ENCODE results near the gene S1PR1. TPM values are rescaled to one million over a fixed set of nuclear protein-coding genes. Genes with fewer than 3 reads are reported as not detected.

Gene S1PR1
- total RNA-seq, 5 donors from 2014 or later (not counting 1 experiment from before 2014, with no cell fraction given): 178 to 368 (median 354) TPM

DNA sequence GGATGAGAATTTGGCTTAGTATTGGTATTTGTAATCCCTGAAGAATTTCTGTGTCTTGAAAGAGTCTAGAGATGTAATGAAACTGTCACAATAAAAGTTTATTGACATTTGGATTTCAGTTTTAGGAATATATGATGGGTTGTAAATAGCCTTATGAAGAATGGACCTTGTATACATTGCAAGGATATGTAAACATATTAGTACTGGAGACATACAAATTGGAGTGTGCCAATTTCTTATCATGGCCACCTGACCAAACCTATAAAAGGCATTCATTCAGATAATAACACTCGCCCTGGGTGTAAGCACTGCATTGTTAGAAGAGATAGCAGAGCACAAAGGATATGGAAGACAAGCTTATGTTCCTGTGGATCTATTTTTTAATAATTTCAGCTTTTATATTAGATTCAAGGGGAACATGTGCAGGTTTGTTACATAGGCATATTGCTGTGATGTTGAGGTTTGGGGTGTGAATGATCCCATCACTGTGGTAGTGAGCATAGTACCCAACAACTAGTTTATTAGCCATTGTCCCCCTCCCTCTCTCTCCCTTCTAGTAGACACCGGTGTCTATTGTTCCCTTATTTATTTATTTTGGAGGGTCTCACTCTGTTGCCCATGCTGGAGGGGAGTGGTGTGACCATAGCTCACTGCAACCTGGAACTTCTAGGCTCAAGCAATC, 8.6 kb downstream of the S1PR1 start:
- WGBS (ENCODE audit: insufficient coverage): no CpG with 5 or more reads among the region's 2 CpGs
- peak in 1 of 4 experiments; percentile 10 for ATAC-seq (replicated peaks in 1 of 4)

GRCh38 chr1:101247404-101248287, 10.8 kb downstream of the S1PR1 start:
- peaks cover 22 to 34% of the 10 kb centered on the region in 2 experiments for H3K4me1 ChIP-seq (ENCODE audit: control insufficient read depth in 1 of 2, extremely low read depth in 1 of 2, insufficient read depth in 2 of 2, low read length in 2 of 2)
- peak overlapping the region in 1 of 3 donors; percentile 42 for H3K4me3 Mint-ChIP-seq
- no peaks in the 10 kb centered on the region for H3K9me3 ChIP-seq
- H3K27ac ChIP-seq (ENCODE audit: low read length): peak overlapping the region; percentile 32
- DNase-seq (peak in 1 of 35 experiments; percentile 7), ATAC-seq (replicated peaks in 1 of 4) (peak in 3 of 4 experiments; percentile 26 to 39 (median 39))
- CTCF ChIA-PET: interaction anchor here (0.6 to 2.0 kb wide), 14 partner anchors 9 to 326 kb away, joined by 3 to 12 read pairs (median 6); no protein-coding TSS in a partner anchor
- peaks cover 0 to 14% of the 10 kb centered on the region in 2 donors for H3K36me3 ChIP-seq (ENCODE audit: control insufficient read depth in 2 of 2, extremely low read depth in 1 of 2, insufficient read depth in 1 of 2, low read length in 1 of 2)
- no peaks in the 10 kb centered on the region for H3K27me3 Mint-ChIP-seq
- H3K27me3 ChIP-seq (replicated peaks in 1 of 2; ENCODE audit: control insufficient read depth in 2 of 2, extremely low read depth in 1 of 2, insufficient read depth in 2 of 2, low read length in 1 of 2): no peaks in the 10 kb centered on the region
- H3K4me3 ChIP-seq (ENCODE audit: control insufficient read depth in 1 of 2, extremely low read depth in 1 of 2, low read length in 1 of 2): no peak overlapping the region
- peaks cover 9% of the 10 kb centered on the region for H3K36me3 Mint-ChIP-seq
- peak overlapping the region; percentile 83 to 86 for H3K27ac Mint-ChIP-seq
- POLR2A ChIA-PET: interaction anchor here (0.6 to 1.4 kb wide), 7 partner anchors 8 to 351 kb away, joined by 3 to 5 read pairs (median 4); no protein-coding TSS in a partner anchor
- no CpG with 5 or more reads among the region's 6 CpGs for WGBS (ENCODE audit: insufficient coverage)
- H3K9me3 Mint-ChIP-seq: no peaks in the 10 kb centered on the region
- H3K4me1 Mint-ChIP-seq: peaks cover 77 to 79% (median 79%) of the 10 kb centered on the region in 3 donors

More for the DNA sequence above, 8.6 kb downstream of the S1PR1 start:
- Mint-ChIP-seq H3K27me3 (no peaks in the 10 kb centered on the region), H3K36me3 (peaks cover 26% of the 10 kb centered on the region), H3K4me1 (peaks cover 77 to 79% (median 78%) of the 10 kb centered on the region in 3 donors), H3K9me3 (no peaks in the 10 kb centered on the region), H3K4me3 (no peak overlapping the region), H3K27ac (peak overlapping the region; percentile 71 to 89)
- Histone ChIP-seq H3K27me3 (replicated peaks in 1 of 2; ENCODE audit: control insufficient read depth in 2 of 2, extremely low read depth in 1 of 2, insufficient read depth in 2 of 2, low read length in 1 of 2) (no peaks in the 10 kb centered on the region), H3K9me3 (no peaks in the 10 kb centered on the region), H3K36me3 (ENCODE audit: control insufficient read depth in 2 of 2, extremely low read depth in 1 of 2, insufficient read depth in 1 of 2, low read length in 1 of 2) (peaks cover 0 to 33% of the 10 kb centered on the region in 2 donors), H3K27ac (ENCODE audit: low read length) (peak overlapping the region; percentile 49), H3K4me1 (ENCODE audit: control insufficient read depth in 1 of 2, extremely low read depth in 1 of 2, insufficient read depth in 2 of 2, low read length in 2 of 2) (peaks cover 42 to 45% of the 10 kb centered on the region in 2 experiments), H3K4me3 (ENCODE audit: control insufficient read depth in 1 of 2, extremely low read depth in 1 of 2, low read length in 1 of 2) (no peak overlapping the region)
- ChIA-PET POLR2A (interaction anchor here in 1 of 2 donors (0.5 to 0.6 kb wide), 3 partner anchors 8 to 321 kb away, joined by 3 to 8 read pairs (median 4); no protein-coding TSS in a partner anchor), CTCF (interaction anchor here in 1 of 2 donors (0.6 to 2.1 kb wide), 6 partner anchors 8 to 350 kb away, joined by 3 to 7 read pairs (median 3); no protein-coding TSS in a partner anchor)
- no peak for DNase-seq

DNA sequence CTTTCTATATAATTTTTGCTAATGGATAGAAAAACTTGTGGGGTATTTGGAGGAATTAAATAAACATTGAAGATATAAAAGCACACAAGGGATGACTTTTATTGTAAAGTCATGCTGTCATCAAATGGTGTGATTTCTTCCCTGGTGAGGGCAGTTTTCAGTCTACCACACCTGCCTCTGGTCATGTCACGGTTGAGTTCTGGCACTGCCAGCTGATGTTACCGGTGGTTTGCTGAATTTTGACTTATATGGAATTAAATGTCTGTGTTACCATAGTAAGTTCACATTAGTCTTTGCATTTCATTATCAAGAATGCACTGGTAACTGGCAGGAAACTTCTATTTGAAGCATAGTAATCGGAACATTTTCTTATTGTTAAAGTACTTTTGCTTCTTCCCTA, 13.4 kb downstream of the S1PR1 start:
- Histone ChIP-seq H3K4me3 (ENCODE audit: control insufficient read depth in 1 of 2, extremely low read depth in 1 of 2, low read length in 1 of 2) (no peak overlapping the region), H3K4me1 (ENCODE audit: control insufficient read depth in 1 of 2, extremely low read depth in 1 of 2, insufficient read depth in 2 of 2, low read length in 2 of 2) (peaks cover 13 to 25% of the 10 kb centered on the region in 2 experiments), H3K27ac (ENCODE audit: low read length) (no peak overlapping the region), H3K36me3 (ENCODE audit: control insufficient read depth in 2 of 2, extremely low read depth in 1 of 2, insufficient read depth in 1 of 2, low read length in 1 of 2) (no peaks in the 10 kb centered on the region), H3K27me3 (replicated peaks in 1 of 2; ENCODE audit: control insufficient read depth in 2 of 2, extremely low read depth in 1 of 2, insufficient read depth in 2 of 2, low read length in 1 of 2) (no peaks in the 10 kb centered on the region), H3K9me3 (no peaks in the 10 kb centered on the region)
- H3K4me1 Mint-ChIP-seq: peaks cover 58 to 67% (median 63%) of the 10 kb centered on the region in 3 donors
- no peaks in the 10 kb centered on the region for H3K36me3 Mint-ChIP-seq
- no peak for ATAC-seq (replicated peaks in 1 of 4)
- peak overlapping the region in 1 of 2 donors; percentile 58 for H3K27ac Mint-ChIP-seq
- peak overlapping the region in 1 of 3 donors; percentile 29 for H3K4me3 Mint-ChIP-seq
- no peak for DNase-seq
- POLR2A ChIA-PET: interaction anchor here in 1 of 2 donors (1.0 kb wide), 1 partner anchor 324 kb away, joined by 4 read pairs; no protein-coding TSS in a partner anchor
- 80% methylated on average over 1 of the region's 3 CpGs for WGBS (ENCODE audit: insufficient coverage)
- CTCF ChIA-PET: interaction anchor here in 1 of 2 donors (2.3 kb wide), 1 partner anchor 38 kb away, joined by 9 read pairs; no protein-coding TSS in a partner anchor
- H3K9me3 Mint-ChIP-seq: no peaks in the 10 kb centered on the region
- H3K27me3 Mint-ChIP-seq: no peaks in the 10 kb centered on the region

- WGBS (ENCODE audit: insufficient coverage): 60% methylated on average over 1 of the region's 5 CpGs
- Mint-ChIP-seq H3K27ac (peak overlapping the region; percentile 58 to 78), H3K9me3 (no peaks in the 10 kb centered on the region), H3K4me3 (peak overlapping the region in 1 of 3 donors; percentile 27), H3K36me3 (no peaks in the 10 kb centered on the region), H3K4me1 (peaks cover 53 to 63% (median 57%) of the 10 kb centered on the region in 3 donors), H3K27me3 (no peaks in the 10 kb centered on the region)
- Histone ChIP-seq H3K4me3 (ENCODE audit: control insufficient read depth in 1 of 2, extremely low read depth in 1 of 2, low read length in 1 of 2) (no peak overlapping the region), H3K9me3 (no peaks in the 10 kb centered on the region), H3K27ac (ENCODE audit: low read length) (no peak overlapping the region), H3K4me1 (ENCODE audit: control insufficient read depth in 1 of 2, extremely low read depth in 1 of 2, insufficient read depth in 2 of 2, low read length in 2 of 2) (peaks cover 10 to 23% of the 10 kb centered on the region in 2 experiments), H3K27me3 (replicated peaks in 1 of 2; ENCODE audit: control insufficient read depth in 2 of 2, extremely low read depth in 1 of 2, insufficient read depth in 2 of 2, low read length in 1 of 2) (no peaks in the 10 kb centered on the region), H3K36me3 (ENCODE audit: control insufficient read depth in 2 of 2, extremely low read depth in 1 of 2, insufficient read depth in 1 of 2, low read length in 1 of 2) (no peaks in the 10 kb centered on the region)
- ATAC-seq (replicated peaks in 1 of 4): no peak
- CTCF ChIA-PET: interaction anchor here (0.6 to 2.3 kb wide), 13 partner anchors 11 to 363 kb away, joined by 3 to 9 read pairs (median 3); no protein-coding TSS in a partner anchor
- POLR2A ChIA-PET: interaction anchor here (0.7 to 1.0 kb wide), 3 partner anchors 11 to 325 kb away, joined by 4 to 7 read pairs (median 5); no protein-coding TSS in a partner anchor
- DNase-seq: no peak
Measured at GRCh38 chr1:101250656-101251272, 13.9 kb downstream of the S1PR1 start.

- DNase-seq: no peak
- ChIA-PET CTCF (interaction anchor here (0.6 to 2.3 kb wide), 15 partner anchors 10 to 364 kb away, joined by 3 to 9 read pairs (median 3); no protein-coding TSS in a partner anchor), POLR2A (interaction anchor here (0.7 to 1.3 kb wide), 3 partner anchors 11 to 17 kb away, joined by 4 to 7 read pairs (median 5); no protein-coding TSS in a partner anchor)
- no peaks in the 10 kb centered on the region for H3K27me3 ChIP-seq (replicated peaks in 1 of 2; ENCODE audit: control insufficient read depth in 2 of 2, extremely low read depth in 1 of 2, insufficient read depth in 2 of 2, low read length in 1 of 2)
- peaks cover 46 to 59% (median 53%) of the 10 kb centered on the region in 3 donors for H3K4me1 Mint-ChIP-seq
- no peak for ATAC-seq (replicated peaks in 1 of 4)
- no peak overlapping the region for H3K4me3 Mint-ChIP-seq
- no peak overlapping the region for H3K4me3 ChIP-seq (ENCODE audit: control insufficient read depth in 1 of 2, extremely low read depth in 1 of 2, low read length in 1 of 2)
- no peaks in the 10 kb centered on the region for H3K27me3 Mint-ChIP-seq
- peak overlapping the region; percentile 14 to 23 for H3K27ac Mint-ChIP-seq
- no peak overlapping the region for H3K27ac ChIP-seq (ENCODE audit: low read length)
- H3K9me3 ChIP-seq: no peaks in the 10 kb centered on the region
- H3K36me3 Mint-ChIP-seq: no peaks in the 10 kb centered on the region
- no peaks in the 10 kb centered on the region for H3K36me3 ChIP-seq (ENCODE audit: control insufficient read depth in 2 of 2, extremely low read depth in 1 of 2, insufficient read depth in 1 of 2, low read length in 1 of 2)
- peaks cover 10 to 17% of the 10 kb centered on the region in 2 experiments for H3K4me1 ChIP-seq (ENCODE audit: control insufficient read depth in 1 of 2, extremely low read depth in 1 of 2, insufficient read depth in 2 of 2, low read length in 2 of 2)
- no peaks in the 10 kb centered on the region for H3K9me3 Mint-ChIP-seq
Measured at GRCh38 chr1:101251504-101251903, 14.7 kb downstream of the S1PR1 start.

Data from T-cell (primary cell).